ENCODE data around the gene ARHGAP26.

DNA sequence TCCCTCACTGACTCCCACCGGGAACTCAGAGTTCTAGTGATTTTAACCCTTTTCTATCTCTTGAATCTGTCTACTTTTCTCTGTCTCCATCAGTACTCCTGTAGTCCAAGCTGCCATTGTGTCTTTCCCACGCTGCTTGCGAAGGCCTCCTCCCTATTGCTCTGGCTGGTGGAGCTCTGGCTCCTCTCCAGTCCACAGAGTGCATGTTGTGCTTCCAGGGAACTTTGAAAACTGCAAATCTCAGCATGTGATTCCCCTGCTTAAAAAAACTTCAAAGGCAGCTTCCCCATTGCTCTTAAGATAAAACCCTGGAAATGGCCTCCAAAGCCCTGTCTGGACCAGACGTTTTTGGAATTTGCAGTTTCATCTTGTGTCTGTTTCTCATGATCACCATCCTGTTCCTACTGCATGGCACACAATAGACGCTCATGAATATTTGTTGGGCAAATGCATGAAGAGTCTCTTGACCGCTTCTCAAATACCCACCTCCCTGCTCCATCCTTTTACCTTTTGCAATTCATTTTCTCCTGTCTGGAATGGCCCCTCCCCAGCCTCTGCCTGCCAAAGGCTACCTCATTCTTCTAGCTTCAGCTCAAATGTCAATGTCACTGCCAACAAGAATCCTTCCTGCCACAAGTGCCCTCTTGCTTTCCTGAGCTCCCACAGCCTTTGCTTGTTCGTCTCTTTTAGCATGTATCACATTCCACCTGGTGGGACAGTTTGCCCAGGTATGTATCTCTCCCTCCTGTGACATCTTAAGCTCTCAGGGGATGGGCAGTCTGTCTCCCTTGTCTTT lies 293.2 kb downstream of the ARHGAP26 start:
- TF ChIP-seq, protein P1, sequence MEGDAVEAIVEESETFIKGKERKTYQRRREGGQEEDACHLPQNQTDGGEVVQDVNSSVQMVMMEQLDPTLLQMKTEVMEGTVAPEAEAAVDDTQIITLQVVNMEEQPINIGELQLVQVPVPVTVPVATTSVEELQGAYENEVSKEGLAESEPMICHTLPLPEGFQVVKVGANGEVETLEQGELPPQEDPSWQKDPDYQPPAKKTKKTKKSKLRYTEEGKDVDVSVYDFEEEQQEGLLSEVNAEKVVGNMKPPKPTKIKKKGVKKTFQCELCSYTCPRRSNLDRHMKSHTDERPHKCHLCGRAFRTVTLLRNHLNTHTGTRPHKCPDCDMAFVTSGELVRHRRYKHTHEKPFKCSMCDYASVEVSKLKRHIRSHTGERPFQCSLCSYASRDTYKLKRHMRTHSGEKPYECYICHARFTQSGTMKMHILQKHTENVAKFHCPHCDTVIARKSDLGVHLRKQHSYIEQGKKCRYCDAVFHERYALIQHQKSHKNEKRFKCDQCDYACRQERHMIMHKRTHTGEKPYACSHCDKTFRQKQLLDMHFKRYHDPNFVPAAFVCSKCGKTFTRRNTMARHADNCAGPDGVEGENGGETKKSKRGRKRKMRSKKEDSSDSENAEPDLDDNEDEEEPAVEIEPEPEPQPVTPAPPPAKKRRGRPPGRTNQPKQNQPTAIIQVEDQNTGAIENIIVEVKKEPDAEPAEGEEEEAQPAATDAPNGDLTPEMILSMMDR (IDR thresholded peaks at IDR 0.05; ENCODE audit: extremely low read depth in 1 of 2, insufficient read depth in 1 of 2, low read depth in 1 of 2, low read length in 2 of 2): no peak
- TF ChIP-seq MYC (IDR thresholded peaks at IDR 0.05; ENCODE audit: low read depth, low read length) (no peak), POLR2AphosphoS5 (IDR thresholded peaks at IDR 0.05; ENCODE audit: insufficient read depth, low read depth, low read length) (no peak), POLR2A (IDR thresholded peaks at IDR 0.05; ENCODE audit: low read depth, low read length) (no peak), EZH2 (IDR thresholded peaks at IDR 0.05; ENCODE audit: borderline replicate concordance, low read depth, low read length, severe bottlenecking) (no peak)
